ENCODE results near the gene CA10.

CA10 gene

GRCh38 chr17:52158450-52159042 lies at the start of gene CA10:
CA10 (minus strand) TSS chr17:52158714.
- no peak for DNase-seq

DNA sequence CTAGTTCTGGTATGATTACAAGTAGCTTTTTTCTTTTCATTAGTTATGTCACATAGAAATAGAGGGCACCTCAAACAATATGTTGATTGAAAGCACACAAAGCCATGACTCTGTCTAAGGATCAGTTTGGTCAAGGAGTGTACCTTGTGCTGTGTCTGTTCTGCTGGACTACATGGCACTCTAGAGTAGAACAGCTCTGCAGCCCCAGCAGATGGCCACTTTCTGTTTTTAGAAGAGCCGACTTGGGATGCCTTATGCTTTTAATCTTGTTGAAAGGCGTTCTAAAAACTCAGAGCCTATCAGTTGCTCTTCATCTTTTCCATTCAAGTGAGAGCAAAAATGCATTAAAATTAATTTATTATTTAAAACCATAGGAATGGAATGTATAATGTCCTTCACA lies 49.3 kb upstream of the CA10 start:
- DNase-seq, result no peak

DNA sequence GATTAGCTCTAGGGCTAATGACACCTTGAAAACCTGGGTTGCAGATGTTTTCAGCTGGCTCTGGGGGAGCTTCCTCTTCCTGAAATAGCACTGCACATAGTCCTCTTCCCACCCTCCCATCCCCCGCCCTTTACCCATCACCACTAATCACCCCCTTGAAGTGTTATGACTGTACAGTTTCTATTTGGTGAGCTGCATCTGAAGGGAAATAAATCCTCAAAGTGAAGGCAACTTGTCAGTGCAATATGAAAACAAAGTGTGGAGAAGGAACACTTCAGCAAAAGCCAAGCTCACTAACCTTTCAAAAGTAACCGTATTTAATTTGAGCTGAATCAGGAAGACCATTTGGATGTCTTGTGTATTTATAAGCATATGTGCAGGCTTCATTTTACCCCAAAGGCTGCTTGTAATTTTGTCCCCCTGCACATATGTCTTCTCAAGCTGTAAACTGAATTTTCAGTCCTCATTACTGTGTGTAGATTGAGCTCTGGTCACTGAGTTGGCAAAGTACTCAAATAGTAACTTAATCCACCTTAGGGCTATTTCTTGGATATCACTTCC lies 44.1 kb upstream of the CA10 start:
- no peak for DNase-seq

DNA sequence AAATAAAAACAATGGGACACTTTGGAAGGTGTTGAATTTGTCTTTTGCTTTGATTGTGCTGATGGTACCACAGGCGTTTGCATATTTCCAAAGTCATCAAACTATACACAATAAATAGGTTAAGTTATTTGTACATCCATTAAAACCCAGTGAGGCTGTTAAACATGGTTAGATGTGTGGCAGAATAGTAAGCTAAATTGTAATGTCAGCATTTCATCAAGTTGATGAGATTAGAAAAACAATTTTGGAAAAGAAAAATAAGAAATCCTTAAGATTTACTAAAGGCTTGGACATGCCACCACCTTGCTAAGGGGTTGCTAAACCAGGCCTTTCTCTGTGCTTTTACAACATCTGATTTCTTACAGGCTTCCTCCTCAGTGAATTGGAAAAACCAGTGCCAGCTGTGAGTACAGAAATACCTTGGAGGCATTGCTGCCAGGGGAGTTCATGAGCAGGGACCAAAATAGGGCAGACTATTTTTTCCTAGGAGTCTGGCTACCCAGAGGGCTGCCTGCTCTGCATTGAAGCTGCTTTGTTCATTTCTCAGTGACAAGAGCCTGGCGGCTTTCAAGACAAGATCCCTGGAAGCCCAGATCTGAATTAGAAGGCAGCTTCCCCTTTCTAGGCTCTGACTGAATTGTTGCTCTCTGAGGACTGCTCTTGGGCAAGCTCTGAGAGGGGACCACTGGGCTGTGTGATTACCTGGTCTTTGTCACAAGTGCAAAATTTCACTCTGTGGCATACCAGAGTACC lies 43.4 kb upstream of the CA10 start:
- no peak for DNase-seq

DNA sequence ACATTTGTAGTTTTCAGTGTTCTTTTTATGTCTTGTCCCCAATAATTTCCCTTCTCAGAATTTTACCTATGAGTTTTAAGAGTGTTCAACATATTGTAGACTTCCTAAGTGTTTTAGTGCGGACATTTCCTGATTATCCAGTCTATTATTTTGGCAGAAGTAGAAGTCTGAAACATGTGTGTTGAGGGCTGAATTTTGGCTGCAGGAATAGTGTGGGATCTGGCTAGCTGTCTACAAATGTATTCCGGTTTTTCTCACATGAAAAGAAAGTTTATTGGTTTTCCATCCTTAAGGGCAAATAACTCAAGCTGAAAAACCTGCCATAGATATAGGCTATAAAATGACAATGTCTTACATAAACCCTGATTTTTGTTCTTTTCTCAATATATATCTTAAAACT lies 33.0 kb upstream of the CA10 start:
- no peak for DNase-seq

GRCh38 chr17:52181782-52182181 lies 23.3 kb upstream of the CA10 start:
- DNase-seq, result no peak

DNA sequence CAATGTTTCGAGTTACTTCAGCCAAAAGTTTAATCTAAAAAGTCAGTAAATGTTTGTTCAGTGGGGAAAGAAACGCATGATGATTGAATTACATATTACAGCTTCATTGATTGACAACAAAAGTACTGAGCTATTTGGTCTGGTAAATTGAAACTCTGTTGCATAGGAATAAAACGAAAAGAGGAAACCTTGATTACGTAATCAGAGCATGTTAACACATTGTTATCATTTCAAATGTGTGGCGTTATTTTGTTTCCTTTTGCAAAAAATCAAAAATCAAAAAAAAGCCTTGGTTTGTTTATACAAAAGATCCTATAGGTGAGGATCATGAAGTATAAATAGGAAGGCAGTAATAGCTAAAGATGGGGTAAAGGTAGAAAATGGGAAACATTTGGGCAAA lies 19.5 kb upstream of the CA10 start:
- no peak for DNase-seq

DNA sequence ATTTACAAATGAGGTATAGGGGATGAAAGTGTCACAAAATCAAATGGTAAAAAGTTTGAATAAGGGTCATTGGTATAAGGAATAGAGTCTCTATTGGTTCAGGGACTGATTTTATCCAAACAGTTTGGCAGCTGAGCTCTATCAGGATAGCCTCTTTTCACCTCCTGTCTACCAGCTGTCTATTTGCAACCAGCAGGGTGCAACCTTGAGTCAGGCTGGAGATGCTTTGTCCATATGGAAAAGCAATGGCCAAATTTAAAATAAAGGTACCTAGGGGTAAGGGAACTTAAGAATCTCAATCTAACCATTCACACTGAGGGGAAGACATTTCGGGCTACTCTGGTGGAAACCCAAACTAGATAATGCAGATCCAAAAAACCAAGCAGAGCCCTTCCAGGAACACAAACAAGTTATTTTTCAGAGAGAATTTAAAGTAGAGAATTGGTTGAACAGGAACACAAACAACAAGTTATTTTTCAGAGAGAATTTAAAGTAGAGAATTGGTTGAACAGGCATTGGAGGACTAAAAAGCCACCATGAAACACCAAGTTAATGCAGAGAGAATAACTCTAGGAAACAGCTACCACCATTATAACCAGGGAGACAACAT lies 12.6 kb upstream of the CA10 start:
- DNase-seq, result no peak

GRCh38 chr17:52160136-52160567 lies 1.6 kb upstream of the CA10 start:
- no peak for DNase-seq

GRCh38 chr17:52159246-52160135 lies 977 bp upstream of the CA10 start:
- no peak for DNase-seq

GRCh38 chr17:52157603-52158449 lies 688 bp downstream of the CA10 start:
- no peak for DNase-seq

GRCh38 chr17:52156576-52157570 lies 1.6 kb downstream of the CA10 start:
- DNase-seq, result no peak

DNA sequence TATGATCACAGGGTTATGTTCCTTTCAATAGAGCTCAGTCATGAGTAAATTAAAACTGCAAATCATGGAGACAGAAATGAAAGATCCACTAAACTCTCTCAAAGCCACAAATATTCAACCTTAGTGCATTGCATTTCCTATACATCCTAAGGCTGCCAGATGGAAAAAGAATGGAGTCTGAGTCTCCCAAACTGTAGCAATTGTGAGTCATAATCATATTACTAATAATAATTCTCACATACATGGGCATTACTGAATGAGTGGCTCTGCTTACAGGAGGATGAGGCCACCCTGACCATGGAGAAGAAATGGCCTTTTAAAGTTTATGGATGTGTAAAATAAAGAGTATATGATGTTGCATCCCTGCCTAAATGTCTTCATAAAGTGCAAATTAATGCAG lies 3.2 kb downstream of the CA10 start:
- no peak for DNase-seq

DNA sequence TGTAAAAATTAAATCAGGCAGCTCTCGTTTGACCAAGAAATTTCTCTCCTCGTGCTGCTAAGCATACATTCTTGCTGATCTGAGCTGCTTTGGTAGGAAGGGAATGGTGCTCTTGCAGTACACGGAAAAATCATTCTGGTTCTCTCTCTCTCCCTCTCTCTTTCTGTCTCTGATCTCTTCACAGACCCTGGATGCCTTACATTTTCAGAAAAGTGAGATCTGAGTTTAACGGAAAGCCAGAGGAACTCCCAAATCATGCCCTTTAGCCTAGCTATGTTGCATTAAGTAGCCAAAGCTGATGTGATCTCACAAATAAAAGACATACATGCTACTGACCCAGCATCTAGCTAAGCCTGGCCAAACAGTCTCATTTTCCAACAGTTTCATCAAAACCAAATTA lies 4.0 kb downstream of the CA10 start:
- DNase-seq, result no peak

- DNase-seq, result no peak
These were observed 7.6 kb downstream of the CA10 start for GRCh38 chr17:52150935-52151334.

GRCh38 chr17:52149626-52150025 lies 8.9 kb downstream of the CA10 start:
- no peak for DNase-seq

GRCh38 chr17:52148969-52149351 lies 9.6 kb downstream of the CA10 start:
- DNase-seq, result no peak

GRCh38 chr17:52148288-52148968 lies 10.1 kb downstream of the CA10 start:
- no peak for DNase-seq

DNA sequence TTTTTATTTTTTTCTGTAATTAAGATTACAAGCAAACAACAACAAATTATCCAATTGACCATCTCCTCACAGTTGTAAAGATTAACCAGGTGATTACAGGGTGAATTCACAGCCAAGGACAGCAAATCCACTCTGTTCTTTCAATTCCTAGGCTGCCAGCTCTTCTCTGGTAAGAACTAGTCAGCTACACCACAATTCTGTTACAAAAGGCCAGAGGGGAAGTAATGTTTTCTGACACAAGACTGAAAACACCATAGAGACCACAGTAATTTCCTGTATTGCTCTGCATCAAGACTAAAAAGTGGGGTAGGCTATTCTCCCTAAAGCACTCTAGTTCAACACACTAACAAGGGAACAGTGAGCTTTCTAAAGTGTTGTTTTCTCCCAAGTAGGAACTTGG lies 10.6 kb downstream of the CA10 start:
- no peak for DNase-seq

DNA sequence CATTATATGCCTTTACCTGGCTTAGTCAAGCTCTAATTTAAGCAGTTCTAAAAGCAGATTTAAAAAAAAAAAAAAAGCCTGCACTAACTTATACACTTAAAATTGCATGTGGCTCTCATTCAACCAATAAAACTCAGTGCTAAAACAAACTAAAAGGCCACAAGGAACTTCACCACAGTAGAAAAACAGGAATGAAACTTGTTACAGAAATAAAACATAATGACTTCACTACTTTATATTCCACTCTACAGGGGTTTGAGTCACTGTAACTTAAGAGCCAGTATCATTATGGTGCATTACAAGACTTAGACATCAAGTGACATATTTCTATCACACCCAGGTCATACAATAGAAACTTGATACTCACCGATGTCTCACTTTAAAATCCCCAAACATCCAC lies 11.1 kb downstream of the CA10 start:
- no peak for DNase-seq
